ENCODE data around the gene HIF3A.

Gene HIF3A

DNA sequence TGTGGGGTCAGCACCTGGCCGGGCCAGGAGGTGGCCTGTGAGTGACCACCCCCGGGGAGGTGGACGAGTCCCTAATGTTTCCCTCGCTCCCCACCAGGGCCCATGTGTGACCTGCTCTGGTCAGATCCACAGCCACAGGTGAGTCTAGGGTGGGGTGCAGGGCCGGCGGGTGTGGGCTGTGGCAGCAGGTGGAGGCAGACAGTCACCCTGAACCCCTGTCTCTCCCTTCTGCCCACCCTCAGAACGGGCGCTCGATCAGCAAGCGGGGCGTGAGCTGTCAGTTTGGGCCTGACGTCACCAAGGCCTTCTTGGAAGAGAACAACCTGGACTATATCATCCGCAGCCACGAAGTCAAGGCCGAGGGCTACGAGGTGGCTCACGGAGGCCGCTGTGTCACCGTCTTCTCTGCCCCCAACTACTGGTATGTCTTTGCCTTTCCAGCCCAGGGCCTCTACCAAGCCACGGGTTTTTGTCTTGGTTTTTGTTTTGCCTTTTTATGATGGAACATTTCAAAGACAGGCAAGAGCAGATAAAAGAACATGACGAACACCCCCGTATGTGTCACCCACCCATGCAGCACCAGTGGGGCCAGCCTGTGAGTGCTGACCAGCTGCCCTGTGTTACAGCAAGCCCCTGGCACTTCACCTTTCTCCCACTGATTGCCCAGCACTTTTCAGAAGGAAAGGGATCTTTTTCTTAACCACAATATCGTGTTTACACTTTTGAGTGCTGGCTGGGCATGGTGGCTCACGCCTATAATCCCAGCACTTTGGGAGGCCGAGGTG, 91.7 kb downstream of the HIF3A start:
- TF ChIP-seq, protein P1, sequence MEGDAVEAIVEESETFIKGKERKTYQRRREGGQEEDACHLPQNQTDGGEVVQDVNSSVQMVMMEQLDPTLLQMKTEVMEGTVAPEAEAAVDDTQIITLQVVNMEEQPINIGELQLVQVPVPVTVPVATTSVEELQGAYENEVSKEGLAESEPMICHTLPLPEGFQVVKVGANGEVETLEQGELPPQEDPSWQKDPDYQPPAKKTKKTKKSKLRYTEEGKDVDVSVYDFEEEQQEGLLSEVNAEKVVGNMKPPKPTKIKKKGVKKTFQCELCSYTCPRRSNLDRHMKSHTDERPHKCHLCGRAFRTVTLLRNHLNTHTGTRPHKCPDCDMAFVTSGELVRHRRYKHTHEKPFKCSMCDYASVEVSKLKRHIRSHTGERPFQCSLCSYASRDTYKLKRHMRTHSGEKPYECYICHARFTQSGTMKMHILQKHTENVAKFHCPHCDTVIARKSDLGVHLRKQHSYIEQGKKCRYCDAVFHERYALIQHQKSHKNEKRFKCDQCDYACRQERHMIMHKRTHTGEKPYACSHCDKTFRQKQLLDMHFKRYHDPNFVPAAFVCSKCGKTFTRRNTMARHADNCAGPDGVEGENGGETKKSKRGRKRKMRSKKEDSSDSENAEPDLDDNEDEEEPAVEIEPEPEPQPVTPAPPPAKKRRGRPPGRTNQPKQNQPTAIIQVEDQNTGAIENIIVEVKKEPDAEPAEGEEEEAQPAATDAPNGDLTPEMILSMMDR (conservative IDR thresholded peaks at IDR 0.05; ENCODE audit: low read length) = no peak
- no peak for TF ChIP-seq EZH2phosphoT487 (IDR thresholded peaks at IDR 0.05; ENCODE audit: borderline replicate concordance)
- no peaks in the 10 kb centered on the region for H3K27me3 ChIP-seq (ENCODE audit: insufficient read depth, low read length, poor library complexity, severe bottlenecking)
- H3K9me3 ChIP-seq (ENCODE audit: insufficient read depth, low read depth, low read length) = no peaks in the 10 kb centered on the region
- no peaks in the 10 kb centered on the region for H3K79me2 ChIP-seq (ENCODE audit: insufficient read depth, low read length)
- no peak overlapping the region for H2AFZ ChIP-seq (ENCODE audit: low read length)
- H3K4me1 ChIP-seq (ENCODE audit: insufficient read depth, low read length, poor library complexity, severe bottlenecking) = no peaks in the 10 kb centered on the region
- H4K20me1 ChIP-seq (ENCODE audit: insufficient read depth, low read length, poor library complexity, severe bottlenecking) = no peaks in the 10 kb centered on the region
- H3K9ac ChIP-seq (ENCODE audit: low read depth, low read length, poor library complexity, severe bottlenecking) = no peak overlapping the region
- no peak overlapping the region for H3K4me2 ChIP-seq (ENCODE audit: low read depth, low read length, poor library complexity, severe bottlenecking)
- H3F3A ChIP-seq (ENCODE audit: low read depth) = no peaks in the 10 kb centered on the region
- H3K36me3 ChIP-seq (ENCODE audit: insufficient read depth, low read length) = peaks cover 84% of the 10 kb centered on the region; the same call in 1 of the 2 replicates
- H3K4me3 ChIP-seq (ENCODE audit: low read length, poor library complexity, severe bottlenecking) = no peak overlapping the region
- H3K9me2 ChIP-seq (replicated peaks; ENCODE audit: low read depth, low read length) = no peaks in the 10 kb centered on the region

DNA sequence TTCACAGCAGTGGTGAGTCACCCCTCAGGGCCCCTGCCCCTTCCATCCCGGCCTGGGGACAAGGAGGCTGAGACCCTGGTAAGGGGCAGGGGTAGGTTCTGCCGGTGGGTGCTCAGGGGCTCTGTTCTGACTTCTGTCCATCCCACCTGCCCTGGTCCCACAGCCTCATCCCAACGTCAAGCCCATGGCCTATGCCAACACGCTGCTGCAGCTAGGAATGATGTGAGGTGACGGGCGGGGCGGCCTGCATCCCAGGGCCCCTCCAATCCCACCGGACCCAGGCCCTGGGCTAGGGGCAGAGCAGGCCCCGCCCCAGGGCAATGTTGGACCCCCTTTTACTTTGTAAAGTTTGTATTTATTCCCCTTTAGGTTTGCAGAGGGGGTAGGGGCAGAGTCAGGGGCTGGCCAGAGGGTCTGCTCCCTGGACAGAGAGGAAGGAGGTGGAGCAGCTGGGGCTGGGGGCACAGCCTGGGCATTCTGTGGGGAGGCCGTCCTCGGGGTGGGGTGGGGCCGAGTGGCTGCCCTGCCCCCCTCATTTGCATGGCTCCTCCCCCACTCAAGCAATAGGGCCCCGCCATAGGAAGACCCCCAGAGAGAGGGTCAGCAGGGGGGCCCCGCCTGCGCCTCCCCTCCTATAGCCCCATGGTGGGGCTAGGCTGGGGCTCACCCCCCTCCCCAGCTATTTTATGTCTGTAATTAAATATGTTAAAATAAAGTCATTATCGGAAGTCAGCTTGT, 93.4 kb downstream of the HIF3A start:
- Histone ChIP-seq H3K79me2 (ENCODE audit: insufficient read depth, low read length) (no peaks in the 10 kb centered on the region), H3K4me2 (ENCODE audit: low read depth, low read length, poor library complexity, severe bottlenecking) (no peak overlapping the region), H3K9me3 (ENCODE audit: insufficient read depth, low read depth, low read length) (no peaks in the 10 kb centered on the region), H2AFZ (ENCODE audit: low read length) (no peak overlapping the region), H3F3A (ENCODE audit: low read depth) (no peaks in the 10 kb centered on the region), H3K9me2 (replicated peaks; ENCODE audit: low read depth, low read length) (no peaks in the 10 kb centered on the region), H3K4me1 (ENCODE audit: insufficient read depth, low read length, poor library complexity, severe bottlenecking) (no peaks in the 10 kb centered on the region), H3K9ac (ENCODE audit: low read depth, low read length, poor library complexity, severe bottlenecking) (no peak overlapping the region), H3K36me3 (ENCODE audit: insufficient read depth, low read length) (peaks cover 66% of the 10 kb centered on the region; the same call in 1 of the 2 replicates), H3K27me3 (ENCODE audit: insufficient read depth, low read length, poor library complexity, severe bottlenecking) (no peaks in the 10 kb centered on the region), H3K4me3 (ENCODE audit: low read length, poor library complexity, severe bottlenecking) (no peak overlapping the region), H4K20me1 (ENCODE audit: insufficient read depth, low read length, poor library complexity, severe bottlenecking) (no peaks in the 10 kb centered on the region)
- no peak for TF ChIP-seq EZH2phosphoT487 (IDR thresholded peaks at IDR 0.05; ENCODE audit: borderline replicate concordance)
- TF ChIP-seq, protein P1 (conservative IDR thresholded peaks at IDR 0.05; ENCODE audit: low read length) = no peak

DNA sequence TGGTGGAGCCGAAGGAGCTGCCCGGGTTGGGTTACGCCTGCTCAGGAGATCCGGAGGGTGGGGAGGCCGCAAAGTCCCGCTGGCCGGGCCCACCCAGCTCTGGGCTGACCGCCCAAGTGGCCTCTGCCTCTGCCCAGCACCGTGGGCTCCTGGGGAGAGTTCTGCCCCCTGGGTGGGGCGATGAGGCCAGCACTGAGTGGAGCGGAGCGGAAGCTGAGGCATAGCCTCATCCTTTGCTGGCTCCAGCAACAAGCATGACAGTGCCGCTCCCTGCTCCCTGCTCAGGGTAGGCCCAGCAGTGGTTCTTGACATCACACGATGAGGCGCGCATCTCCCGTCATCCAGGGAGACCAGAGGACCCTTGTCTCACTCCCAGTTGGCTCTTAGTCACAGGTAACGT, 94.0 kb downstream of the HIF3A start:
- no peaks in the 10 kb centered on the region for H3K27me3 ChIP-seq (ENCODE audit: insufficient read depth, low read length, poor library complexity, severe bottlenecking)
- H3K79me2 ChIP-seq (ENCODE audit: insufficient read depth, low read length) = no peaks in the 10 kb centered on the region
- no peaks in the 10 kb centered on the region for H3F3A ChIP-seq (ENCODE audit: low read depth)
- H3K9me3 ChIP-seq (ENCODE audit: insufficient read depth, low read depth, low read length) = no peaks in the 10 kb centered on the region
- H4K20me1 ChIP-seq (ENCODE audit: insufficient read depth, low read length, poor library complexity, severe bottlenecking) = no peaks in the 10 kb centered on the region
- no peak overlapping the region for H2AFZ ChIP-seq (ENCODE audit: low read length)
- no peak overlapping the region for H3K4me2 ChIP-seq (ENCODE audit: low read depth, low read length, poor library complexity, severe bottlenecking)
- no peak overlapping the region for H3K9ac ChIP-seq (ENCODE audit: low read depth, low read length, poor library complexity, severe bottlenecking)
- no peaks in the 10 kb centered on the region for H3K9me2 ChIP-seq (replicated peaks; ENCODE audit: low read depth, low read length)
- H3K36me3 ChIP-seq (ENCODE audit: insufficient read depth, low read length) = peaks cover 63% of the 10 kb centered on the region; the same call in 1 of the 2 replicates
- no peak for TF ChIP-seq EZH2phosphoT487 (IDR thresholded peaks at IDR 0.05; ENCODE audit: borderline replicate concordance)
- TF ChIP-seq, protein P1 (conservative IDR thresholded peaks at IDR 0.05; ENCODE audit: low read length) = no peak
- no peak overlapping the region for H3K4me3 ChIP-seq (ENCODE audit: low read length, poor library complexity, severe bottlenecking)
- H3K4me1 ChIP-seq (ENCODE audit: insufficient read depth, low read length, poor library complexity, severe bottlenecking) = no peaks in the 10 kb centered on the region
